Stimulated activated naive B cell treated with anti-CD40 and anti-IgM and Interleukin-4, amounts not matched to agents 10 μg/mL and 1 μg/mL and 100 μg/mL, for 72 hours (primary cell): Measurements from ENCODE around the gene PXDN.
A peak's percentile ranks its signal among the peaks of the same experiment; 100 is the strongest.

Source experiments
- ATAC-seq, 2 donors: fragments of 150-1000 bp; cut with Tn5 transposase; replicated peaks; 2 replicates each; pipeline ENCODE4 v1.10.0; 2021; ENCODE audit warnings: moderate library complexity in 1 of 2
- DNase-seq: peaks from one replicate; pipeline ENCODE4 v3.0.0; 2021
- H3K27ac Mint-ChIP-seq: one replicate; pipeline ENCODE4 v1.8.0; 2022; ENCODE audit warnings: mild to moderate bottlenecking, mixed read lengths
- H3K27me3 Mint-ChIP-seq, 2 donors: one replicate each; pipeline ENCODE4 v1.8.0; 2022; ENCODE audit warnings: mixed read lengths in 2 of 2
- H3K36me3 Mint-ChIP-seq, 2 donors: one replicate each; pipeline ENCODE4 v1.8.0; 2022; ENCODE audit warnings: mixed read lengths in 2 of 2, mild to moderate bottlenecking in 1 of 2
- H3K4me1 Mint-ChIP-seq, 2 donors: one replicate each; pipeline ENCODE4 v1.8.0; 2022; ENCODE audit warnings: mixed read lengths in 2 of 2, mild to moderate bottlenecking in 1 of 2
- H3K4me3 Mint-ChIP-seq, 2 donors: one replicate each; pipeline ENCODE4 v1.8.0; 2022; ENCODE audit warnings: mild to moderate bottlenecking in 2 of 2, mixed read lengths in 2 of 2, moderate library complexity in 1 of 2
- H3K9me3 Mint-ChIP-seq, 2 donors: one replicate each; pipeline ENCODE4 v1.8.0; 2022; ENCODE audit warnings: mixed read lengths in 2 of 2, mild to moderate bottlenecking in 1 of 2

PXDN gene

DNA sequence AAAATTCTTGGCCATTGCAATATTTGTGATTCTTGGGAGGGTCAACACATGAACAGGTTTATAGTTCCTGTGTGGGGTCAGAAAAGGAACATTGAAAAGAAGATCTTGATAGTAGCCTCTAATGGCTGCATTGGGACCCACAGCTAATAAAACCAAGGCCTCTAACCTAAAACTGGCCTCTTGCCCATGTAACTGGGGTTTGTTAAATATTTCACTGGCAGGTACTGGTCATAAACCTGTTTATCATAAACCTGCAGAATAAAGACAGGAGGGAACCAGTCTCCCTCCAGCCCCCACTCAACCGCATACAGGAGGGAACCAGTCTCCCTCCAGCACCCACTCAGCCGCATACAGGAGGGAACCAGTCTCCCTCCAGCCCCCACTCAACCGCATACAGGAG lies 125.3 kb downstream of the PXDN start:
- ATAC-seq (no peak), DNase-seq (no peak)
- no peak overlapping the region for H3K27ac Mint-ChIP-seq
- peaks cover 25 to 39% of the 10 kb centered on the region in 2 donors for H3K4me1 Mint-ChIP-seq
- peaks cover 0 to 15% of the 10 kb centered on the region in 2 donors for H3K27me3 Mint-ChIP-seq
- H3K4me3 Mint-ChIP-seq = no peak overlapping the region
- H3K36me3 Mint-ChIP-seq = peaks cover 4 to 7% of the 10 kb centered on the region in 2 donors
- H3K9me3 Mint-ChIP-seq = peaks cover 4 to 6% of the 10 kb centered on the region in 2 donors

DNA sequence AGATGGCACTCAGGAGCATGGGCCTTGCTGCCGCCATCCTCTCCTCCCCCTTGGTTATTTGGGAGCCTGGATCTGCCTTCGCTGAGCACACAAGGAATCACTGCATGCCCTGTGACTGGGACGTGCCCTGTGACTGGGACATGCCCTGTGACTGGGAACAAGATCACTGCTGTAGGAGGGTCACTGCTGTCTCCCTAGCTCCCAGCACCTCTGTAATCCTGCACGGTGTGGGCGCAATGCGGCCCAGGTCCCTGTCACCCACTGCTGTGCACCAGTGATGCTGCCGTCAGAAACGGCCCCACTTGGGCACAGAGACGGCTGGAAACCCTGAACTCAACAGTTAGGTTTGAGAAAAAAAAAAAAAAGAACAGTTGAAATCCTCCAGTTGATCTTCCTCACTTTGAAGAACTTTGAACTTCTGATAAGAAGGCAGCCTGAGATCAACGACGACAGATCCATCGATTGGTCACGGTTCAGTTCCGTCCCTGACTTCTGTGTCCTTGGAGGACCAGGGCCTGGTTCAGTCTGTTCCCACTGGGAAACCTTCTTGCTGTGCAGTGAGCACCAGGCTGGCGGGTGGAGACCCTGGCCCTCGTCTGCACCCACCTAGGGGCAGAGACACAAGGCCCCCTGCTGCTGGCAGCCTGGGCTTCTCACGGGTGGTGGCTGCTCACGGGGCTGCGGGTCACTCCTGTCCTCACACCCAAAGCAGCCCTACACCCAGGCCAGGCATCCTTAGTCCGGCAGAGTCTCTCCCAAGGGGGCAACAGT lies 125.9 kb downstream of the PXDN start:
- peaks cover 4 to 6% of the 10 kb centered on the region in 2 donors for H3K9me3 Mint-ChIP-seq
- no peak overlapping the region for H3K27ac Mint-ChIP-seq
- ATAC-seq (no peak), DNase-seq (no peak)
- H3K36me3 Mint-ChIP-seq = peaks cover 4 to 7% of the 10 kb centered on the region in 2 donors
- no peak overlapping the region for H3K4me3 Mint-ChIP-seq
- peaks cover 0 to 15% of the 10 kb centered on the region in 2 donors for H3K27me3 Mint-ChIP-seq
- H3K4me1 Mint-ChIP-seq = peaks cover 30 to 45% of the 10 kb centered on the region in 2 donors

DNA sequence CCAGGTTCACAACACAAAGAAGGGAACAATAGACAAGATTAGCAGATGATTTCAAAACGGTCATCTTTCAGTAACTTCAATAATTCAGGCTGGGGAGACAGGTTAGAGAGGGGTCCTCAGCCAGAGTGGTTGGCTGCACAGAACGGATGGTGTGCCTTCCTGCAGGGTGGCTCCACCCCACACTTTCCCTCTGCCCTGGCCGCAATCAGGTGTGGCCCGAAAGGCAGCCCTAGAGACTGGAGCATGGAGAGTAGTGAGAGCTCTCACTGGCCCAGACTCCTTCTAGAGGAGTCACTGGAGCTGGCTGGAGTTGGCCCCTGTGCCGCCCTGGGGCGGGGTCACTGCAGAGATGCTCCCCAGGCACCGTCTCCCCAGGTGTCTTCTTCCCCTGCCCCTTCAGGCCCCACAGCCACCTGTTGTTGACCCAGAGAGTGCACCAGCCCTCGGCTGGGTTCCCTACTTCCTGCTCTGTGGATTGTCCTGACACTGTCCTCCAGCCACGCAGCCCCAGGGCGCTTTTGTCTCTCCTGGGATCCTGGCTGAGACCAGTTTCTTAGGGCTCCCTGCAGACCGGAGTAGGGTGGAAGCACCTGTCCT lies 126.8 kb downstream of the PXDN start:
- ATAC-seq (peak; percentile 33 to 53), DNase-seq (no peak)
- Mint-ChIP-seq H3K27me3 (peaks cover 2 to 10% of the 10 kb centered on the region in 2 donors), H3K27ac (no peak overlapping the region), H3K4me1 (peaks cover 34 to 54% of the 10 kb centered on the region in 2 donors), H3K4me3 (no peak overlapping the region), H3K36me3 (peaks cover 4 to 7% of the 10 kb centered on the region in 2 donors), H3K9me3 (peaks cover 4 to 6% of the 10 kb centered on the region in 2 donors)

DNA sequence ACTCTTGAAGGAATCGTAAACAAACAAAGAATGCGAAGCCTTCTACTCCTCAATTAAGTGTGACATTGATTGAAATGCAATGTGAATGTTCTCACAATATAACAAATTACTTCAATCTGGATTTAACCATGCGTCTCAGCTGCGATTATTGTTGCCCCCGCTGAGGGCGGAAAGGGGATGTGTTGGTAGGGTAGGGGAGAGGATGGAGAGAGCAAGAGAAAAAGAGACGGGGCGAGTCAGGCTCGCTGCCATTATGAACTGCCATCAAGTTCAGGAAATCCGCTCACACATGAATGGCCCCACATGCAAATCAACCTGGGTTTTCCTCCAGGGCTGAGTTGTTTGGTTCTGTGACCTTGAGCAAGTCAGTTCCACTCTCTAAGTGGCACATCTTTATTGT lies 129.8 kb downstream of the PXDN start:
- peaks cover 0 to 2% of the 10 kb centered on the region in 2 donors for H3K9me3 Mint-ChIP-seq
- peak; percentile 85 to 89 for ATAC-seq
- peak overlapping the region; percentile 42 for H3K27ac Mint-ChIP-seq
- DNase-seq = peak; percentile 13
- H3K27me3 Mint-ChIP-seq = peaks cover 4 to 10% of the 10 kb centered on the region in 2 donors
- H3K4me1 Mint-ChIP-seq = peaks cover 53 to 83% of the 10 kb centered on the region in 2 donors
- H3K4me3 Mint-ChIP-seq = peak overlapping the region; percentile 43 to 58
- peaks cover 0 to 3% of the 10 kb centered on the region in 2 donors for H3K36me3 Mint-ChIP-seq

DNA sequence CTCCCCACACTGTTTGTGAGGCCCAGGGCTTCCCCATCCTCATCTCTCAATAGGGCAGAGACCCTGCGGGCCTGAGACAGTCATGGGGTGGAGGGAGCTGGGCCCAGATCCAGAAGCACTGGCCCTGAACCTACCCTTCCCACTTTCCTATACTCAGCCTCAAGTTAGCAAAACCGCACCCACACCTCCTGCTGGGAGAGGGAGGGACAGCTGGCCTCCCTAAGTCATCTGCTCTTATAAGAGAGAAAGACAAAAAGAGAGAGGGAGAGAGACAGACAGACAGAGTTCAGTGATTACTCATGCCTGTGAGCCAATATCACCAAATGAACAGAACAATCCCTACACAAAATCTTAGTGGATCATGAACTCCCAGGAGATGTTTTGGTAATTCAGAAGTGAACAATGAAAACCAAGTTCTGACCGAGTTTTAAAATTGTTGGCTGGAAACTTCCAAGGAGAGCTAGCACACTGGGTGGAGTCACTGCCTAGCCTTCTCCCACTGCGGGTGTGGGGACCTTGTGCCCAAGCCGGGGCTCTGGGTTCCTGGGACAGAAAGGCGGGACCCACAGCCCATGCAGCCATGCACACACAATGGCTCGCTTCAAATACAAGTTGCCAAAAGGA lies 130.5 kb downstream of the PXDN start:
- ATAC-seq = no peak

DNA sequence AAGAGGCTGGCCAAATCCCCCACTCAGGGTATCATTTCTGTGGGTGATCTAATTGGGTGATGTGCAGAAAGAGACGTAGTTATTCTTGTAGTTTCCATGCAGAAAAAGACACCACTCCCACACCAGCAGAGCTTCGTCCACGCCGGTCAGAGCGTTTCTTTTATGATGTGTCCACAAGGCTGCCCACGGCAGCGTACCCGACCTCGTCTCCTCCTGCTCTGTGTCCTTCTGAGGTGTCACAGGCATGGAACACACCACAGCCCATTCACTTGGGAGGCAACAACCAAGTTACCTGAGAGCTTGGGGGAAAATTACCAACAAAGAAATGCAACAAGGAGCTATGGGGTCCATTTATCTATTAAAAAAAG lies 131.3 kb downstream of the PXDN start:
- no peak for DNase-seq
- no peak for ATAC-seq
- H3K4me1 Mint-ChIP-seq = peaks cover 56 to 89% of the 10 kb centered on the region in 2 donors
- peaks cover 4 to 10% of the 10 kb centered on the region in 2 donors for H3K27me3 Mint-ChIP-seq
- H3K4me3 Mint-ChIP-seq = no peak overlapping the region
- H3K36me3 Mint-ChIP-seq = peaks cover 0 to 3% of the 10 kb centered on the region in 2 donors
- peaks cover 0 to 2% of the 10 kb centered on the region in 2 donors for H3K9me3 Mint-ChIP-seq
- H3K27ac Mint-ChIP-seq = no peak overlapping the region

More for the DNA sequence above, 130.5 kb downstream of the PXDN start:
- Mint-ChIP-seq H3K27ac (no peak overlapping the region), H3K4me1 (peaks cover 56 to 88% of the 10 kb centered on the region in 2 donors), H3K36me3 (peaks cover 0 to 3% of the 10 kb centered on the region in 2 donors), H3K4me3 (no peak overlapping the region), H3K9me3 (peaks cover 0 to 2% of the 10 kb centered on the region in 2 donors), H3K27me3 (peaks cover 4 to 10% of the 10 kb centered on the region in 2 donors)
- no peak for DNase-seq

DNA sequence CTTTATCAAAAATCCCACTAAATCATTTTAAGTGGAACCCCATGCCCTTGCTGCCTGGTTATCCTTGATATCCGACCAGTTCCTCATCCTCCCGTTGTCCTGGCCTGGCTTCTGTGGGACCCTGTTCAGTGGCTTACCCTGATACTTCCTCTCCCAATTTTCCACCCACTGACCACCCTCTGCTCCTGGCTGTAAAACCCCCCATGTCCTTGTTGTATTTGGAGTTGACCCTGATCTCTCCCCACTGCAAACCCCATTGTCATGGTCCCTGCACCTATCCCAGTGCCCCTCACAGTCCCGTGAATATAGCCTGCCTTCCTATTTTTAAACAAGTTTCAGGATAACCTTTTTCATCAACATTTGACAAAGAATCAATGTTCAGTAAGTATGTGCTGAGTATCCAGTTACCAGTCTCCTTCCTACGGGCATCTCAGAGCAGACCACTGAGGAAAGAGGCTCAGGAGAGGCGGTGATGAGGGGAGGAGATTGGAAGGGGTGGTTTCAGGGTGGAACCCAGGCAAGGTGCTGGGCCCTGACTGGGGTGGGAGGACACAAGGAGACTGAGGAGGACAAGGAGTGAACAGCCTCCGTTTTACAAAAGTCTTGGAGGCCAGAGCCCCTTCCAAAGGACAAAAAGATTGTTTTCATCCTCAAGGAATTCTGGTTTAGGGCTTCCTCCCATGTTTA lies 131.8 kb downstream of the PXDN start:
- Mint-ChIP-seq H3K27ac (peak overlapping the region; percentile 14), H3K4me1 (peaks cover 53 to 84% of the 10 kb centered on the region in 2 donors), H3K36me3 (peaks cover 0 to 3% of the 10 kb centered on the region in 2 donors), H3K4me3 (no peak overlapping the region), H3K27me3 (peaks cover 4 to 10% of the 10 kb centered on the region in 2 donors), H3K9me3 (peaks cover 0 to 2% of the 10 kb centered on the region in 2 donors)
- ATAC-seq = no peak
- no peak for DNase-seq

DNA sequence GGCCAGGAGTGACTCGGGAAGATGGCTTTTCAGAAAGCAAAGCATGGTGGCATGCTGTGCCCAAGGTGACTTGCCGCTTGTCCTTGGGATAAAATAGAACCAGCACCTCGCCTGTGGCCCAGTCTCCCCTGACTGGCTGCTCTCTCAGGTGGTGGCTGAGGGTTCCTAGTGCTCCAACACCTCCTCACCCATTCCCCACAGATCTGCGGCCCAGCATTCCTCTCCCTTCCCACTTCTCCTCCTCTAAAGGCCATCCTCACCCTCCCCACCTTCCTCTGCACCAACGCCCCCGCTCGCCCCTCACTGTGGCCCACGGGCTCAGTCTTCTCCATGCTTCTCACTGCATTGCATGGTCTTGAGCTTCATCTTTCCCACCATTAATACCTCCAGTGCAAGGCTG lies 132.4 kb downstream of the PXDN start:
- ATAC-seq (no peak), DNase-seq (no peak)
- Mint-ChIP-seq H3K27me3 (peaks cover 10% of the 10 kb centered on the region in 2 donors), H3K4me3 (no peak overlapping the region), H3K9me3 (peaks cover 0 to 2% of the 10 kb centered on the region in 2 donors), H3K36me3 (peaks cover 0 to 3% of the 10 kb centered on the region in 2 donors), H3K27ac (no peak overlapping the region), H3K4me1 (peaks cover 52 to 77% of the 10 kb centered on the region in 2 donors)

DNA sequence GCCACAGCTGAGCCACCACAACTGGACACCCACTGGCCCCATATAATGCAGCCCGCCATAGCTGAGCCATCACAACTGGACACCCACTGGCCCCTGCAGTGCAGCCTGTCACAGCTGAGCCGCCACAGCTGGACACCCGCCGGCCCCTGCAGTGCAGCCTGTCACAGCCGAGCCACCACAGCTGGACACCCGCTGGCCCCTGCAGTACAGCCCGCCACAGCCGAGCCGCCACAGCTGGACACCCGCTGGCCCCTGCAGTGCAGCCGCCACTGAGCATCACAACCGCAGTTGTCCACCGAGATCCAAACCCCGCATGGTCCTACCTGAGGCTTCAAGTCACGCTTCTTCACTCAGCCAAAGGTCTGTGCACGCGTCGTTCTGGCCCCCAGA lies 134.2 kb downstream of the PXDN start:
- DNase-seq = no peak
- Mint-ChIP-seq H3K4me3 (peak overlapping the region in 1 of 2 donors; percentile 35), H3K9me3 (peaks cover 0 to 2% of the 10 kb centered on the region in 2 donors), H3K4me1 (peaks cover 54 to 63% of the 10 kb centered on the region in 2 donors), H3K27me3 (peaks cover 0 to 11% of the 10 kb centered on the region in 2 donors), H3K36me3 (peaks cover 0 to 3% of the 10 kb centered on the region in 2 donors), H3K27ac (no peak overlapping the region)
- ATAC-seq = no peak

DNA sequence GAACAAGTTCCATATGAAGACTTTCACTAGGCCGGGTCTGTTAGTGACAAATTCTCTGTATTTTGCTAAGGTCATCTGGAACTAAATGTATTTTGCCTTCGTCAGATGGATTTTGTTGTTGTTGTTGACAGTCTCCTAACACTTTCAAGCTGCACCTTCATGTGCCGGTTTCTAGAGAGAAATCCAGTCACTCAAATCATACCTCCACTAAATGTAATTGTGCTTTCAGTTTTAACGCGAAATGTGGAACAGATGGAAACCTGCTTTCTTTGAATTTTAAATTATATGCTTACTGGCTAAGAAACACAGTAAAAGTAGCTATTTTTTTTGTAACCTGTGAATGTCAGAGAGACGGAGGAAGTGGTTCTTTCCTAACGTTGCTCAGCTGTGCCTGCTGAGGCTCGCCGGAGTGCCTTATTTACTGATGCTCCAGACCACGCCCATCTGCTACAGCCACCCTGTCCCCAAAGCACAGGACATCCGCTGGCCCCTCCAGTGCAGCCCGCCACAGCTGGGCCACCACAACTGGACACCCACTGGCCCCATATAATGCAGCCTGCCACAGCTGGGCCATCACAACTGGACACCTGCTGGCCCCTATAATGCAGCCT lies 134.7 kb downstream of the PXDN start:
- peak overlapping the region in 1 of 2 donors; percentile 17 for H3K4me3 Mint-ChIP-seq
- peaks cover 0 to 2% of the 10 kb centered on the region in 2 donors for H3K9me3 Mint-ChIP-seq

DNA sequence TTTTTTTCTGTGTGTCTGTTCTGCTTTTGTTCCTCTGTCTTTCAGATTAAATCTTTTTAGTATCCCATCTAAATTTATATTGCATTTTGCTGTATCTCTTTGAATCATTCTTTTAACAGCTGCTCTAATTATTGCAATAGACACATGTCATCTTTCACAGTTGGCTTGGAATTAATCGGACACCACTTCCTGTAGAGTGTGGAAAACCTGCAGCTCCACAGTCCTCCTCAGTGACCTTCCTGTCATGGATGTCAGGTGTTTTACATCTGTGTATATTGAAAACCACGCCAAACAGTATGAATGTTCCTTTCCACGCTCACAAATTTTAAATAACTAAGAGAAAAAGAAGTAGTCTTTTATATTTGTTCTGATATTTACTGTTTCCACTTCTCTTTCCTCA lies 135.3 kb downstream of the PXDN start:
- no peaks in the 10 kb centered on the region for H3K9me3 Mint-ChIP-seq
- no peak overlapping the region for H3K4me3 Mint-ChIP-seq
- no peaks in the 10 kb centered on the region for H3K36me3 Mint-ChIP-seq
- no peak for DNase-seq
- peaks cover 0 to 11% of the 10 kb centered on the region in 2 donors for H3K27me3 Mint-ChIP-seq
- no peak for ATAC-seq
- no peak overlapping the region for H3K27ac Mint-ChIP-seq
- peaks cover 49 to 53% of the 10 kb centered on the region in 2 donors for H3K4me1 Mint-ChIP-seq

More for the DNA sequence above, 134.7 kb downstream of the PXDN start:
- DNase-seq = no peak
- peaks cover 0 to 11% of the 10 kb centered on the region in 2 donors for H3K27me3 Mint-ChIP-seq
- ATAC-seq = peak; percentile 40 to 45
- peaks cover 51 to 58% of the 10 kb centered on the region in 2 donors for H3K4me1 Mint-ChIP-seq
- no peaks in the 10 kb centered on the region for H3K36me3 Mint-ChIP-seq
- H3K27ac Mint-ChIP-seq = no peak overlapping the region

DNA sequence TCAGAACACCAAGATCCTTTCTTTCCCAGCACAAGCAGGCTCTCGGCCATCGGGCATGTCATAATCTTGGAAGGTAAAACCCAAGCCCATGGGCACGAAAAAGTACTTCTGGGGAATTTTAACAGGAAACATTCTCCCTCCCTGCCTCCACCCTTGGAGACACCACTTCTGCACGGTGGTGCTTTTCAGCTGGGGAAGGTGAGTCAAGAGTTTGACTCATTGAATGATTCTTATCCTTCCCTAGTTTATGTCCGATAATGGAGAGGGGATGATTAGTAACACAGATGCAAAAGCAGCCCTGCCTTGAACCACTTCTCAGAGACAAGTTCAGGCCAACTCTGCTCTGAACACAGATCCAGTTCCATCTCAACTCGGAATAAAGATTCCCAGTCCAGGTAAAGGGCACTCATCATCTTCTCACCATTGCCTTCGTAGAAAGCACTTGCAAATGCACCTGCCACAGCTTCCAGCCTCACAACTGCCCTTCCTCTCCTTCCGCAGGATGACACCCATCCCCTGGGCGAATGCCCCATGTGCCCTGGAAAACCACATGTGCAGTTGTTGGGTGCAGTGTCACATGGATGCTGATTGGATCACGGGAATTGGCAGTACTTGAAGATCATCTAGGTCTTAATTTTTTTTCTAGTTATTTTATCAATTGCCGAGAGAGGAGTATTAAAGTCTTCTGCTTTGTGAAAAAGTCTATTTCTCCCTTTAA lies 136.2 kb downstream of the PXDN start:
- Mint-ChIP-seq H3K4me3 (no peak overlapping the region), H3K9me3 (no peaks in the 10 kb centered on the region), H3K27me3 (peaks cover 0 to 11% of the 10 kb centered on the region in 2 donors), H3K36me3 (no peaks in the 10 kb centered on the region), H3K27ac (no peak overlapping the region), H3K4me1 (peaks cover 43 to 44% of the 10 kb centered on the region in 2 donors)
- ATAC-seq = no peak
- DNase-seq = no peak

DNA sequence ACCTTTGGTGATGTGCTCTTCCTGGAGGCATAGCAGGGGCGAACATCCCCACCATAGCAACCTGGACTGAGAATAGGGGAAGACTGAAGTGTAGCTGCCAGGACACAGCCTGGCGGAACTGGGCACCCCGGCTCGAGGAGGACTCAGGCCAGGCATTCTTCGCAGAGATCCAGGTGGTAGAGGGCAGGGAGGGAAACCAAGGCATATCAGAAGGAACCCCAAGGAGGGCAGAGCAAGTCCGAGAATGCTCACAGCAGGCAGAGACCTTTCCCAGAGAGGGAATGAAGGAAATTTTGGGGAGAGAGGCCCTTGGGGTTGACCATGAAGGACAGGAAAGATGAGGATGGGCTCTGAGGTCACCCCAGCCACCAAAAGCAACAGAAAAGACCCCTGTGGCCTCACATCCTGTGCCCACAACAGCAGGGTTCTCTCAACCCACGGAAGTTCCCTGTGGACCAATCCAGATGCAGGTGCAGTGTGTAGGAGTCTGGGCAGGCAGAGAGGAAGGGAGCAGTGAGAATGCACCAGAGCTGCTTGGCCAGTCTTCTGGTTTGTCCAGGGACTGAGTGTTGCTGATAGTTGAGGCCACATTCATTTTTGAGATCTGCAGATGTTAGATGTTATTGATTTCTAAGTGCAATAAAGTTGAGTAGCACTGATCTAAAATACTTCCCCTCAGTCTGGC lies 136.9 kb downstream of the PXDN start:
- H3K27ac Mint-ChIP-seq = no peak overlapping the region
- peaks cover 37 to 38% of the 10 kb centered on the region in 2 donors for H3K4me1 Mint-ChIP-seq
- ATAC-seq (no peak), DNase-seq (no peak)
- peaks cover 0 to 7% of the 10 kb centered on the region in 2 donors for H3K27me3 Mint-ChIP-seq
- no peaks in the 10 kb centered on the region for H3K36me3 Mint-ChIP-seq
- H3K9me3 Mint-ChIP-seq = no peaks in the 10 kb centered on the region
- H3K4me3 Mint-ChIP-seq = no peak overlapping the region
